Vagina (tissue), 2 donors: ENCODE data around the gene NTRK1. TPM values are rescaled to one million over a fixed set of nuclear protein-coding genes. Genes with fewer than 3 reads are reported as not detected.
A peak's percentile ranks its signal among the peaks of the same experiment; 100 is the strongest.

Source experiments
- DNase-seq, 2 donors: peaks; one replicate each; pipeline ENCODE4 v3.0.0-alpha.2; 2017; ENCODE audit errors: extremely low spot score in 2 of 2
- H3K27ac ChIP-seq: fragments of 200-600 bp; sonication (generic); one replicate; pipeline ENCODE4 v1.5.1; 2019
- H3K27me3 ChIP-seq: fragments of 200-600 bp; sonication (generic); one replicate; pipeline ENCODE4 v1.5.1; 2019
- H3K36me3 ChIP-seq, 2 donors: fragments of 200-600 bp; sonication (generic); one replicate each; pipeline ENCODE4 v1.5.1; 2017 to 2019
- H3K4me1 ChIP-seq: fragments of 200-600 bp; sonication (generic); one replicate; pipeline ENCODE4 v1.5.1; 2019
- H3K4me3 ChIP-seq, 2 donors: fragments of 200-600 bp; sonication (generic); 1 replicate in 1 of 2; 2 replicates in 1 of 2; pipeline ENCODE4 v1.5.1; 2016 to 2019
- H3K9me3 ChIP-seq: fragments of 200-600 bp; sonication (generic); one replicate; pipeline ENCODE4 v1.5.1; 2019
- CTCF ChIP-seq, 3 experiments: fragments of 450-650 bp in 2 of 3; fragments of 200-600 bp in 1 of 3; sonication (generic) in 1 of 3; IDR thresholded peaks; one replicate each; pipeline ENCODE4 v1.5.1; 2017 to 2019; ENCODE audit warnings: antibody characterized with exemption in 3 of 3, mild to moderate bottlenecking in 2 of 3, moderate library complexity in 2 of 3
- POLR2A ChIP-seq, 2 donors: fragments of 450-650 bp; IDR thresholded peaks; one replicate each; pipeline ENCODE4 v1.6.1; 2017; ENCODE audit warnings: antibody characterized with exemption in 2 of 2, mild to moderate bottlenecking in 2 of 2, moderate library complexity in 2 of 2
- POLR2AphosphoS5 ChIP-seq, 2 donors: sonication (generic); formaldehyde crosslinking; IDR thresholded peaks; one replicate each; pipeline ENCODE4 v1.9.0; 2017; ENCODE audit warnings: antibody characterized with exemption in 2 of 2, mild to moderate bottlenecking in 2 of 2, low read depth in 1 of 2; ENCODE audit not compliant: insufficient read depth in 1 of 2
- intact Hi-C: fragments of 100-400 bp; cut with DNase I; formaldehyde crosslinking; loops from one replicate; pipeline ENCODE4 v1.15.1; 2023
- total RNA-seq: library from RNA; depleted of rRNA; stranded (reverse); fragments of >200 nt; gene quantifications from one replicate; pipeline ENCODE4 v1.2.3, GENCODE V29; 2016

The NTRK1 gene
- total RNA-seq, 1 donor from 2014 or later: 2.9 TPM

- Histone ChIP-seq H3K4me1 (peaks cover 50% of the 10 kb centered on the region), H3K27me3 (no peaks in the 10 kb centered on the region), H3K4me3 (peak overlapping the region in 1 of 2 donors; percentile 44)
These were observed 34.8 kb downstream of the NTRK1 start for GRCh38 chr1:156895455-156895812.

GRCh38 chr1:156895927-156896326, 35.3 kb downstream of the NTRK1 start:
- TF ChIP-seq POLR2A (IDR thresholded peaks at IDR 0.05): no peak
- no peak for TF ChIP-seq CTCF (IDR thresholded peaks at IDR 0.05)
- TF ChIP-seq POLR2AphosphoS5 (IDR thresholded peaks at IDR 0.05; ENCODE audit: insufficient read depth in 1 of 2, low read depth in 1 of 2): no peak
- Histone ChIP-seq H3K36me3 (no peaks in the 10 kb centered on the region), H3K4me1 (peaks cover 55% of the 10 kb centered on the region), H3K9me3 (no peaks in the 10 kb centered on the region), H3K27ac (peak overlapping the region; percentile 89), H3K4me3 (no peak overlapping the region), H3K27me3 (no peaks in the 10 kb centered on the region)
- no peak for DNase-seq
- intact Hi-C loops: no loop called here

More at GRCh38 chr1:156895455-156895812, 34.8 kb downstream of the NTRK1 start:
- no peaks in the 10 kb centered on the region for H3K36me3 ChIP-seq
- peak overlapping the region; percentile 89 for H3K27ac ChIP-seq
- TF ChIP-seq POLR2A (IDR thresholded peaks at IDR 0.05) (no peak), CTCF (IDR thresholded peaks at IDR 0.05) (no peak), POLR2AphosphoS5 (IDR thresholded peaks at IDR 0.05; ENCODE audit: insufficient read depth in 1 of 2, low read depth in 1 of 2) (no peak)
- no peak for DNase-seq
- intact Hi-C loops: no loop called here
- no peaks in the 10 kb centered on the region for H3K9me3 ChIP-seq

- H3K27me3 ChIP-seq: no peaks in the 10 kb centered on the region
- TF ChIP-seq POLR2AphosphoS5 (IDR thresholded peaks at IDR 0.05; ENCODE audit: insufficient read depth in 1 of 2, low read depth in 1 of 2): no peak
- TF ChIP-seq POLR2A (IDR thresholded peaks at IDR 0.05): no peak
- TF ChIP-seq CTCF (IDR thresholded peaks at IDR 0.05): no peak
- intact Hi-C loops: no loop called here
- H3K27ac ChIP-seq: peak overlapping the region; percentile 89
- no peak overlapping the region for H3K4me3 ChIP-seq
- peaks cover 59% of the 10 kb centered on the region for H3K4me1 ChIP-seq
- no peak for DNase-seq
- H3K9me3 ChIP-seq: no peaks in the 10 kb centered on the region
- H3K36me3 ChIP-seq: no peaks in the 10 kb centered on the region
These were observed 35.9 kb downstream of the NTRK1 start for GRCh38 chr1:156896490-156897033.

GRCh38 chr1:156897078-156897825, 36.6 kb downstream of the NTRK1 start:
- Histone ChIP-seq H3K27ac (peak overlapping the region; percentile 89), H3K27me3 (no peaks in the 10 kb centered on the region), H3K4me1 (peaks cover 59% of the 10 kb centered on the region), H3K36me3 (no peaks in the 10 kb centered on the region), H3K4me3 (no peak overlapping the region), H3K9me3 (no peaks in the 10 kb centered on the region)
- no peak for DNase-seq
- TF ChIP-seq CTCF (IDR thresholded peaks at IDR 0.05): no peak
- TF ChIP-seq POLR2AphosphoS5 (IDR thresholded peaks at IDR 0.05; ENCODE audit: insufficient read depth in 1 of 2, low read depth in 1 of 2): no peak
- no peak for TF ChIP-seq POLR2A (IDR thresholded peaks at IDR 0.05)
- intact Hi-C loops: no loop called here

- TF ChIP-seq POLR2AphosphoS5 (IDR thresholded peaks at IDR 0.05; ENCODE audit: insufficient read depth in 1 of 2, low read depth in 1 of 2) (no peak), POLR2A (IDR thresholded peaks at IDR 0.05) (no peak), CTCF (IDR thresholded peaks at IDR 0.05) (no peak)
- Histone ChIP-seq H3K4me1 (peaks cover 59% of the 10 kb centered on the region), H3K27ac (peak overlapping the region; percentile 89), H3K36me3 (no peaks in the 10 kb centered on the region), H3K9me3 (no peaks in the 10 kb centered on the region), H3K4me3 (no peak overlapping the region), H3K27me3 (no peaks in the 10 kb centered on the region)
- intact Hi-C loops: no loop called here
- DNase-seq: no peak
These were observed 37.5 kb downstream of the NTRK1 start for GRCh38 chr1:156898161-156898566.
